Measurements from ENCODE around the gene CASQ1.

Gene CASQ1

GRCh38 chr1:160168609-160169369 is 21.6 kb upstream of the CASQ1 start:
- no peak for DNase-seq (ENCODE audit: low read depth)

- DNase-seq (ENCODE audit: low read depth), result no peak
Measured at GRCh38 chr1:160169553-160170399, 20.6 kb upstream of the CASQ1 start.

- no peak for DNase-seq (ENCODE audit: low read depth)
Measured at GRCh38 chr1:160171354-160171753, 19.0 kb upstream of the CASQ1 start.

- DNase-seq (ENCODE audit: low read depth), result no peak
Measured at GRCh38 chr1:160171980-160172379, 18.4 kb upstream of the CASQ1 start.

GRCh38 chr1:160177231-160177630 is 13.1 kb upstream of the CASQ1 start:
- no peak for DNase-seq (ENCODE audit: low read depth)

GRCh38 chr1:160177667-160178066 is 12.7 kb upstream of the CASQ1 start:
- no peak for DNase-seq (ENCODE audit: low read depth)

GRCh38 chr1:160178731-160179130 is 11.6 kb upstream of the CASQ1 start:
- no peak for DNase-seq (ENCODE audit: low read depth)

GRCh38 chr1:160179336-160179735 is 11.0 kb upstream of the CASQ1 start:
- DNase-seq (ENCODE audit: low read depth), result no peak

GRCh38 chr1:160186246-160186645 is 4.1 kb upstream of the CASQ1 start:
- no peak for DNase-seq (ENCODE audit: low read depth)

- no peak for DNase-seq (ENCODE audit: low read depth)
Measured at GRCh38 chr1:160186729-160187128, 3.6 kb upstream of the CASQ1 start.

GRCh38 chr1:160187407-160187806 is 3.0 kb upstream of the CASQ1 start:
- no peak for DNase-seq (ENCODE audit: low read depth)

GRCh38 chr1:160188341-160188740 is 2.0 kb upstream of the CASQ1 start:
- DNase-seq (ENCODE audit: low read depth), result no peak

GRCh38 chr1:160191756-160192155 is 1.4 kb downstream of the CASQ1 start:
- DNase-seq (ENCODE audit: low read depth), result no peak

GRCh38 chr1:160192234-160192633 is 1.9 kb downstream of the CASQ1 start:
- no peak for DNase-seq (ENCODE audit: low read depth)

- DNase-seq (ENCODE audit: low read depth), result peak; percentile 69
Measured at GRCh38 chr1:160193091-160193819, 2.9 kb downstream of the CASQ1 start.

GRCh38 chr1:160193832-160194736 is 3.7 kb downstream of the CASQ1 start:
- DNase-seq (ENCODE audit: low read depth), result no peak

GRCh38 chr1:160194737-160195059 is 4.3 kb downstream of the CASQ1 start:
- no peak for DNase-seq (ENCODE audit: low read depth)

- DNase-seq (ENCODE audit: low read depth), result no peak
Measured at GRCh38 chr1:160196143-160196542, 5.8 kb downstream of the CASQ1 start.

- DNase-seq (ENCODE audit: low read depth), result no peak
Measured at GRCh38 chr1:160197231-160197630, 6.9 kb downstream of the CASQ1 start.

- no peak for DNase-seq (ENCODE audit: low read depth)
Measured at GRCh38 chr1:160200786-160201185, 10.4 kb downstream of the CASQ1 start.

- DNase-seq (ENCODE audit: low read depth), result no peak
Measured at GRCh38 chr1:160204526-160205241, 14.3 kb downstream of the CASQ1 start.

Measured in stimulated activated CD4-positive, alpha-beta T cell treated with anti-CD3 and anti-CD28 coated beads, Interleukin-2, amount 100 ng/mL, for 4 hours (primary cell).